HFF-Myc (cell line): ENCODE measurements around the gene RNU1-4.
"Not testable (repeated sequence)": the region's sequence is repeated elsewhere in the genome, so short reads cannot be mapped to it uniquely, and the experiment has no call there.

ENCODE experiments used
- DNase-seq: peaks from one replicate; pipeline ENCODE4 v3.0.0-alpha.2; 2011; ENCODE audit warnings: low read depth; ENCODE audit errors: extremely low read depth
- H3K4me3 ChIP-seq: replicated peaks from 2 replicates; pipeline ENCODE4 v1.5.1; 2011; ENCODE audit warnings: low read depth, mild to moderate bottlenecking, control low read depth, low read length

The RNU1-4 gene

GRCh38 chr1:16781625-16782024 lies 41.3 kb downstream of the RNU1-4 start:
- H3K4me3 ChIP-seq, DNase-seq: not testable (repeated sequence)

GRCh38 chr1:16784955-16785354 lies 44.6 kb downstream of the RNU1-4 start:
- not testable (repeated sequence) for H3K4me3 ChIP-seq, DNase-seq

- not testable (repeated sequence) for H3K4me3 ChIP-seq
- peak; percentile 15 for DNase-seq
Measured at GRCh38 chr1:16786362-16786761, 46.0 kb downstream of the RNU1-4 start.

- H3K4me3 ChIP-seq, DNase-seq: not testable (repeated sequence)
Measured at GRCh38 chr1:16787175-16787574, 46.9 kb downstream of the RNU1-4 start.

- DNase-seq, H3K4me3 ChIP-seq: not testable (repeated sequence)
Measured at GRCh38 chr1:16787711-16788110, 47.4 kb downstream of the RNU1-4 start.
